GM20000 (cell line): ENCODE results near the gene GNAL.
A peak's percentile ranks its signal among the peaks of the same experiment; 100 is the strongest.

Experiments
- DNase-seq: peaks from one replicate; pipeline ENCODE4 v3.0.0; 2012; ENCODE audit warnings: low spot score
- TF ChIP-seq, protein P1 (sequence below): IDR thresholded peaks from 2 replicates; pipeline ENCODE4 v1.5.1; 2012; ENCODE audit warnings: mild to moderate bottlenecking, control low read depth; ENCODE audit errors: extremely low read depth, missing control alignments

The GNAL gene

DNA sequence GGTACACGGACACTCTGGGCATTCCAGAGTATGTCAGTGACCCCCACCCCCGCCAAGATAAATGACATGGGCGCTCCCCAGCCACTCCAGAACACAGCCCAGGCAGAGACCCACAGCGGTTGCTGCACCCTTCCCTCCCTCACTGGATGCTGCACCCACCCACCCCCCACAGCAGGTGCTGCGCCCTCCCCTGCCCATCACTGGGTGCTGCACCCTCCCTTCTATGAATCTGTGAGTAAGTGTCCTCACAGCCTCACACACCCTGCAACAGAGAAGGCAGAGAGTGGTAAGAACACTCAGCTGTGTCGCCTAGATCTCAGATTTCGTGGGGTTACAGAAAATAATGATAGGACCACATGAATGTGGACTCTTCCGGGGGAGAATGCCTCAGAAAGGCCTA, 185.6 kb downstream of the GNAL start:
- no peak for DNase-seq
- TF ChIP-seq, protein P1, sequence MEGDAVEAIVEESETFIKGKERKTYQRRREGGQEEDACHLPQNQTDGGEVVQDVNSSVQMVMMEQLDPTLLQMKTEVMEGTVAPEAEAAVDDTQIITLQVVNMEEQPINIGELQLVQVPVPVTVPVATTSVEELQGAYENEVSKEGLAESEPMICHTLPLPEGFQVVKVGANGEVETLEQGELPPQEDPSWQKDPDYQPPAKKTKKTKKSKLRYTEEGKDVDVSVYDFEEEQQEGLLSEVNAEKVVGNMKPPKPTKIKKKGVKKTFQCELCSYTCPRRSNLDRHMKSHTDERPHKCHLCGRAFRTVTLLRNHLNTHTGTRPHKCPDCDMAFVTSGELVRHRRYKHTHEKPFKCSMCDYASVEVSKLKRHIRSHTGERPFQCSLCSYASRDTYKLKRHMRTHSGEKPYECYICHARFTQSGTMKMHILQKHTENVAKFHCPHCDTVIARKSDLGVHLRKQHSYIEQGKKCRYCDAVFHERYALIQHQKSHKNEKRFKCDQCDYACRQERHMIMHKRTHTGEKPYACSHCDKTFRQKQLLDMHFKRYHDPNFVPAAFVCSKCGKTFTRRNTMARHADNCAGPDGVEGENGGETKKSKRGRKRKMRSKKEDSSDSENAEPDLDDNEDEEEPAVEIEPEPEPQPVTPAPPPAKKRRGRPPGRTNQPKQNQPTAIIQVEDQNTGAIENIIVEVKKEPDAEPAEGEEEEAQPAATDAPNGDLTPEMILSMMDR = no peak

DNA sequence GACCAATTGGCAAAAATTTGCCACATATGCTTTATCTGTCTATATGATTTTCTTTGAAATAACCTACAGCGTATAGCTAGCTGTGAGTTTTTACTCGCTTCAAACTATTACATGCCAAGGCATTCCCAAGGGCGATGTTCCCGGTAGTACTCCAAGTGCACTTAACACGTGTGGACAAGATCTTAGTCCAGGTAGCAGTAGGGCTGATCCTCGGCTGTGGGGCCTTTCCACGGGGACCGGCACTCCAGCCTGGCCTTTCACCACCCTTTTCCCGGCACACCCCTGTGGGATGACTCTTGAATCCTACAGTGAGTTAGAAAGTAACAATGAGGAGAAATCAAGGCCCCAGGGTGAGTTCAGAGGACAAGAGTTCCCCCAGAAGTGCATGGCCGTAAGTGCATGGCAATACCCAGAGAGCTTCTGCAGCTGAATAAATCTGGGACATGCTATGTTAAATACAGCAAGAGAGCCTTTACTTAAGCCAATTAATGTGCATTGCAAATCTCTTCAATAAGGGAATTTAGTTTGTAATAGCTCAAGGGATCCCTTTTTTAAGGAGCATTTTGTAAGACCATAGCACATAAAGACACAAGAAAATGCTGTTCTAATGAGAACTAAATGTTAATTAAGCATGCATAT, 188.6 kb downstream of the GNAL start:
- DNase-seq = no peak
- TF ChIP-seq, protein P1 = no peak

DNA sequence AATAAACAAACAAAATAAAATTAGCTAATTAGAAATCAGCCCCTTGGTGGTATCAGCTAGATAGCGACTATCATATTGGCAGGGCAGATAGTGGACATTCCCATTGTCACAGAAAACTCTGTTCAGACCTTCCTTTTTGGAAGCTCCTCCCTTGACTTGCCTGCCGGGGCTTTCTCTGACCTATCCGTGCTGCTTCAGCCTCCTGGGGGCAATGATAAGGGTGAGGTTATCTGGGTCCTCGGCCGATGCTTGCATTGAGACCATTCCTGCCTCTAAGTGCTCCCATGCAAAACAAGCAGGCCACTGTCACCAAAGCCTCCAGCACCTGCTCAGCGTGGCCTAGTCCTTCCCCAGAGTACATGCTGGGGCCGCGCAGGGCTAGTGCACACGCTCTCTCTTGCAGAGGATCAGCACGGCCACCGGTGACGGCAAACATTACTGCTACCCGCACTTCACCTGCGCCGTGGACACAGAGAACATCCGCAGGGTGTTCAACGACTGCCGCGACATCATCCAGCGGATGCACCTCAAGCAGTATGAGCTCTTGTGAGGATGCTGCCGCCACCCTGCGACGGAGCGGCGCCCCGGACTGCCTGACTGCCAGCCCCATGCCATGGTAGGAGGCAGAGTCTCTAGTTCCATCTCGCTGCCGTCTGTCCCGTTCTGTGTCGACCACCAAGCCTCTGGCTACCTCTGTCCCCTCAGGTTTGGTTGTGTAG, 191.7 kb downstream of the GNAL start:
- no peak for DNase-seq
- TF ChIP-seq, protein P1 = no peak

DNA sequence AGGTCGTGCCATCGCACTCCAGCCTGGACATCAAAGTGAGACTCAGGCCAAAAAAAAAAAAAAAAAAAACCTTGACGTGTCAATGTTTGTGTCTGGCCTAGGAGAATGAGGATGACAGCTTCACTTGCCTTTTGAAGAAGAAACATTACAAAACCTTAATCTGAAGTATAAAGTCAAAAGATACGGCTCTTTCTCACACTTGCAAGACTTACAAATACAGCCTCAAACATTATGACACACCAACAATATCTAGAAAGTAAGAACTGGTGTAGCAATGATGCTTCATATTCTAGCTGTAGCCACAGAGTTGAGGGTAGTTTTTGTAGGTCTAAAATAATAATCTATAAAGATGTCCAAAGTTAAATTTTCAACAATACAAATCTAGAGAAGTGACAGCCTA, 193.6 kb downstream of the GNAL start:
- DNase-seq = no peak
- TF ChIP-seq, protein P1 = no peak

DNA sequence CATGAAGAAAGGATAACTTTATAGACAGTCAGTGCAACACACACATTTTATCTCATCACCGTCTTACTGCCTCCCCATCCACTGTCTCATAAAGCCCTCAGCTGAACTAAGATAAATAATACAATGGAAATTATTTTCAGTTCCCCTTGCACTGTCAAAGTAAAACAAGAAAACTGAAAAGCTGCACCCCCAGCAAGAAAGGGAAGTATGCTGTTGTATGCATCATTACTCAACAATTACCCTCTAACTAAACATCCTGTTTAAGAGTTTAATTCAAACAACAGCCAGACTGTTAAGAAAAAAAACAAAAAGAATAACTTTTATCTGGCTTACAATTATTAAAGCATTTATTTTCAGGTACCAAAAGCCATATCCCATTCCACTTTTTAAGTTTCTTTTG, 194.1 kb downstream of the GNAL start:
- peak; percentile 75 for DNase-seq
- TF ChIP-seq, protein P1 = no peak

DNA sequence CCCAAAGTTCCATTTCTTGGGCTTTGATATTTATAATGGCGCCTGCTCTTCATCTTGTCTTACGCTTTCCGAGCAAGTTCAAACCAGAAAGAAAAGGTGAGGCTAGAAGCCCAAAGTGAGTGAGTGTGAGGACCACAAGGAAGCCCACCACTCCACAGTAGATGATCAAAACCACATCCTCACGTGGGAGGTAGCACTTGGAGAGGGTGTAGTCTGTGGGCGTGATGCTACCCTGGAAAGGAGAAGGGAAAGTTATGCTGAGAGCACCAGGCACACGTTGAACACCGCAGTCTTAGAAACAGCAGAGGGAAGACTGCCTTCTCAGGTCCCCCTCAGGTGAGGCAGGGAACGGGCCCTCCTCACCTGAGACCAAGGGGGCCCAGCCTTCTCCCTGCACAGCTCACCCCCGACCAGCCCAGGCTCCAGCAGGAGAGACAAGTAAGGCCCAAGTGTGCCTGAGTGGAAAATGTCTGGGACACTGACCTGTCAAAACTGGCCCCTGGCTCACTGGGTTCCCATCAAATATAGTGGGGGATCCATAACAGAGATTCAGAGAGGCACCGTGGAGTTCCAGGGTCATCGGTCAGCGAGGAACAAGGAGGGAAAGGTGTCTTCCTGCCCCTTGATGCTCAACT, 195.4 kb downstream of the GNAL start:
- TF ChIP-seq, protein P1 = no peak
- no peak for DNase-seq

DNA sequence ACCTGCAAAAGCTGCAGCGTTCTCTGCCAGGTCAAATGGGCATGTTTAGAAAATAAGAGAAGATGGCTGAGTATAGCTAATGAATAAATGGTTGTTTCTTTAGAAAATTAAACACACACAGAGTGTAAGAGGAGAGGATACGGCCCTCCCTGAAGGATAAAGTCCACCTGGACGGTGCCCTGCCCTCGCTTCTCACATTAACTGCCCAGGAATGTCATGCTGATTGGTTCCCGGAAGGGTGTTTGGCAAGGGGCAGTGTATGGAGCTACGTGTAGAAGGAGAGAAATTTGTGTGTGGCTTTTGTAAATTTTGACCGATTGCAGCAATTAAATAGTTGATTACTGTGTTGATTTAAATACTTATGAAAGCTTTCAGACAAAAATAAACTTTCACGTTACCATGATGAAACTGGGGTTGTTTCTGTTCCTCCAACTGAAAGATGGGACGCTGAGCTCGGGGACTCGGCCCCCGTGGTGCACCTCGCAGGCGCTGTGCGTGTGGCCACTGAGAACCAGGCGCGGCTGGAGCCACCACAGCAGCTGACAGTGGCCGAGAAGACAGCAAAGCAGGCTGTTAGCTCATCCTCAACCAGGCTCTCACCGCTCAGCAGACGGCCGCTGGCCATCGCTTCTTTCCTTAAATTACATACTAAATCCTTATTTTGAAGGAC, 196.3 kb downstream of the GNAL start:
- peak; percentile 32 for DNase-seq
- TF ChIP-seq, protein P1 = no peak
